Neural cell (in vitro differentiated cells): ENCODE data around the gene PIM3. TPM values are rescaled to one million over a fixed set of nuclear protein-coding genes. Genes with fewer than 3 reads are reported as not detected.

Experiments used
- H2AFZ ChIP-seq: fragments of 200-600, 300-800 bp; sonication (generic), shearing (Covaris generic); 2 replicates; pipeline ENCODE4 v1.6.0; 2014; ENCODE audit warnings: low read depth, mild to moderate bottlenecking, antibody characterized with exemption, low read length, moderate library complexity
- H3F3A ChIP-seq: fragments of 200-600 bp; shearing (Covaris generic); 2 replicates; pipeline ENCODE4 v1.6.1; 2016; ENCODE audit warnings: mild to moderate bottlenecking, moderate library complexity, mixed read lengths, antibody characterized with exemption, low read length; ENCODE audit not compliant: insufficient read depth, poor library complexity, severe bottlenecking
- H3K27ac ChIP-seq: fragments of 200-600, 300-800 bp; sonication (generic), shearing (Covaris generic); 2 replicates; pipeline ENCODE4 v1.5.1; 2014; ENCODE audit warnings: mild to moderate bottlenecking, low read length, moderate library complexity
- H3K27me3 ChIP-seq: fragments of 300-800, 200-600 bp; sonication (generic), shearing (Covaris generic); 2 replicates; pipeline ENCODE4 v1.6.0; 2014; ENCODE audit warnings: mild to moderate bottlenecking, low read depth, low read length, moderate library complexity; ENCODE audit not compliant: insufficient read depth
- H3K36me3 ChIP-seq: fragments of 300-800, 200-600 bp; sonication (generic), shearing (Covaris generic); 2 replicates; pipeline ENCODE4 v1.5.1; 2014; ENCODE audit warnings: mild to moderate bottlenecking, antibody characterized with exemption, low read length, moderate library complexity; ENCODE audit not compliant: insufficient read depth
- H3K4me2 ChIP-seq: fragments of 300-800, 200-600 bp; sonication (generic), shearing (Covaris generic); 2 replicates; pipeline ENCODE4 v1.6.0; 2014; ENCODE audit warnings: mild to moderate bottlenecking, low read length
- H3K4me3 ChIP-seq: fragments of 300-800, 200-600 bp; sonication (generic), shearing (Covaris generic); 2 replicates; pipeline ENCODE4 v1.5.1; 2014; ENCODE audit warnings: mild to moderate bottlenecking, low read length, moderate library complexity
- H3K79me2 ChIP-seq: fragments of 200-600 bp; shearing (Covaris generic); replicated peaks from 2 replicates; pipeline ENCODE4 v1.6.0; 2014; ENCODE audit warnings: mild to moderate bottlenecking, low read length, moderate library complexity; ENCODE audit not compliant: insufficient read depth
- H3K9ac ChIP-seq: fragments of 300-800, 200-600 bp; sonication (generic), shearing (Covaris generic); 2 replicates; pipeline ENCODE4 v1.6.1; 2016; ENCODE audit warnings: mild to moderate bottlenecking, low read length, mixed read lengths
- H3K9me2 ChIP-seq: fragments of 200-600 bp; shearing (Covaris generic); 2 replicates; pipeline ENCODE4 v1.6.1; 2016; ENCODE audit warnings: mild to moderate bottlenecking, low read length, mixed read lengths; ENCODE audit not compliant: insufficient read depth
- H3K9me3 ChIP-seq: fragments of 200-600, 300-800 bp; sonication (generic), shearing (Covaris generic); 2 replicates; pipeline ENCODE4 v1.6.1; 2016; ENCODE audit warnings: mild to moderate bottlenecking, mixed run types, low read length, moderate library complexity, mixed read lengths
- H4K20me1 ChIP-seq: fragments of 200-600 bp; shearing (Covaris generic); 2 replicates; pipeline ENCODE4 v1.6.1; 2016; ENCODE audit warnings: mild to moderate bottlenecking, mixed run types; ENCODE audit not compliant: insufficient read depth
- CTCF ChIP-seq: fragments of 450-650 bp; IDR thresholded peaks from 2 replicates; pipeline ENCODE4 v1.5.1; 2014; ENCODE audit warnings: antibody characterized with exemption, mild to moderate bottlenecking, moderate library complexity; ENCODE audit not compliant: poor library complexity, severe bottlenecking
- EP300 ChIP-seq: fragments of 450-650 bp; conservative IDR thresholded peaks from 2 replicates; pipeline ENCODE4 v1.6.1; 2014; ENCODE audit warnings: antibody characterized with exemption, mild to moderate bottlenecking, moderate library complexity; ENCODE audit not compliant: poor library complexity, severe bottlenecking
- EZH2 ChIP-seq: fragments of 200-600, 300-800 bp; shearing (Covaris generic), sonication (generic); IDR thresholded peaks from 2 replicates; pipeline ENCODE4 v1.6.1; 2014; ENCODE audit warnings: antibody characterized with exemption, low read length, borderline replicate concordance, mild to moderate bottlenecking; ENCODE audit not compliant: insufficient read depth, poor library complexity, severe bottlenecking
- MXI1 ChIP-seq: fragments of 450-650 bp; conservative IDR thresholded peaks from 2 replicates; pipeline ENCODE4 v1.6.1; 2014; ENCODE audit warnings: antibody characterized with exemption, mild to moderate bottlenecking; ENCODE audit not compliant: poor library complexity, severe bottlenecking
- POLR2AphosphoS5 ChIP-seq: IDR thresholded peaks from 2 replicates; pipeline ENCODE4 v1.6.1; 2012
- RAD21 ChIP-seq: fragments of 450-650 bp; conservative IDR thresholded peaks from 2 replicates; pipeline ENCODE4 v1.6.1; 2014; ENCODE audit warnings: antibody characterized with exemption, mild to moderate bottlenecking, moderate library complexity
- REST ChIP-seq: IDR thresholded peaks from 2 replicates; pipeline ENCODE4 v1.6.1; 2012; ENCODE audit warnings: borderline replicate concordance
- SMC3 ChIP-seq: fragments of 450-650 bp; conservative IDR thresholded peaks from 2 replicates; pipeline ENCODE4 v1.6.1; 2014; ENCODE audit warnings: antibody characterized with exemption, mild to moderate bottlenecking, moderate library complexity; ENCODE audit not compliant: poor library complexity
- TAF1 ChIP-seq: IDR thresholded peaks from 2 replicates; pipeline ENCODE4 v1.6.1; 2012; ENCODE audit warnings: low read depth
- polyA plus RNA-seq: library from polyadenylated mRNA; depleted of rRNA; stranded (reverse); fragments of >200 nt; gene quantifications from 2 replicates; pipeline ENCODE4 v1.2.3, GENCODE V29; 2014

PIM3 gene
- polyA plus RNA-seq, 1 donor from 2014 or later: 28.7 TPM

- H2AFZ ChIP-seq: no peak overlapping the region
These were observed 11.3 kb upstream of the PIM3 start for GRCh38 chr22:49948958-49949913.

More at GRCh38 chr22:49948958-49949913, 11.3 kb upstream of the PIM3 start:
- no peak overlapping the region for H3K4me2 ChIP-seq
- TF ChIP-seq CTCF: no peak
- no peak for TF ChIP-seq REST
- TF ChIP-seq MXI1: no peak
- TF ChIP-seq SMC3: no peak
- no peak for TF ChIP-seq EZH2
- TF ChIP-seq POLR2AphosphoS5: no peak
- no peak for TF ChIP-seq RAD21
- no peak for TF ChIP-seq EP300
- no peak for TF ChIP-seq TAF1
- no peaks in the 10 kb centered on the region for H3K27me3 ChIP-seq
- H3K27ac ChIP-seq: no peak overlapping the region
- no peaks in the 10 kb centered on the region for H4K20me1 ChIP-seq
- no peaks in the 10 kb centered on the region for H3K79me2 ChIP-seq
- H3K9me2 ChIP-seq: no peaks in the 10 kb centered on the region
- no peaks in the 10 kb centered on the region for H3F3A ChIP-seq
- H3K4me3 ChIP-seq: no peak overlapping the region
- H3K9me3 ChIP-seq: no peaks in the 10 kb centered on the region
- no peaks in the 10 kb centered on the region for H3K36me3 ChIP-seq
- H3K9ac ChIP-seq: no peak overlapping the region
